AG09309 (cell line): ENCODE data around the gene RASA1.

Source experiments
- DNase-seq: peaks from one replicate; pipeline ENCODE4 v3.0.0-alpha.2; 2010; ENCODE audit warnings: low read depth
- H3K4me3 ChIP-seq: 2 replicates; pipeline ENCODE4 v1.5.1; 2011; ENCODE audit warnings: mild to moderate bottlenecking, low read depth, low read length, moderate library complexity; ENCODE audit not compliant: control insufficient read depth
- CTCF ChIP-seq: IDR thresholded peaks from 2 replicates; pipeline ENCODE4 v1.5.1; 2011; ENCODE audit warnings: mild to moderate bottlenecking, low read depth, low read length, inconsistent platforms; ENCODE audit not compliant: insufficient read depth, control insufficient read depth; ENCODE audit errors: missing control alignments

Gene RASA1

GRCh38 chr5:87393331-87393730, 125.6 kb downstream of the RASA1 start:
- no peak overlapping the region for H3K4me3 ChIP-seq
- TF ChIP-seq CTCF = no peak
- DNase-seq = peak; percentile 64

- H3K4me3 ChIP-seq = no peak overlapping the region
- TF ChIP-seq CTCF = no peak
- DNase-seq = peak; percentile 38
These were observed 126.9 kb downstream of the RASA1 start for GRCh38 chr5:87394411-87395165.

GRCh38 chr5:87398981-87399614, 131.4 kb downstream of the RASA1 start:
- TF ChIP-seq CTCF = no peak
- no peak overlapping the region for H3K4me3 ChIP-seq
- no peak for DNase-seq

GRCh38 chr5:87399720-87400119, 132.0 kb downstream of the RASA1 start:
- TF ChIP-seq CTCF = no peak
- DNase-seq = no peak
- no peak overlapping the region for H3K4me3 ChIP-seq

GRCh38 chr5:87400305-87400899, 132.7 kb downstream of the RASA1 start:
- H3K4me3 ChIP-seq = no peak overlapping the region
- DNase-seq = no peak
- TF ChIP-seq CTCF = peak; percentile 46

- no peak for TF ChIP-seq CTCF
These were observed 133.9 kb downstream of the RASA1 start for GRCh38 chr5:87401626-87402025.

More at GRCh38 chr5:87401626-87402025, 133.9 kb downstream of the RASA1 start:
- DNase-seq = no peak
- H3K4me3 ChIP-seq = no peak overlapping the region
